Measurements from ENCODE around the gene PVALB. TPM values are rescaled to one million over a fixed set of nuclear protein-coding genes. Genes with fewer than 3 reads are reported as not detected.

Gene PVALB
- polyA plus RNA-seq (ENCODE audit: insufficient read length in 4 of 4): 10 to 100 TPM in 1 of 4 donors, 1 to 10 TPM in 3; 3.7 to 10.6 (median 7.1) TPM

- DNase-seq (ENCODE audit: low read depth in 4 of 4, low spot score in 2 of 4): peak in 1 of 4 donors; percentile 58
Observed at GRCh38 chr22:36816636-36817524, at the start of gene PVALB. Gene PVALB (minus strand): TSS chr22:36817035. CDS start chr22:36817005, 30 bp downstream.

GRCh38 chr22:36865346-36865745, 48.5 kb upstream of the PVALB start:
- DNase-seq (ENCODE audit: low read depth in 4 of 4, low spot score in 2 of 4): no peak

GRCh38 chr22:36864454-36865215, 47.8 kb upstream of the PVALB start:
- DNase-seq (ENCODE audit: low read depth in 4 of 4, low spot score in 2 of 4): no peak

- DNase-seq (ENCODE audit: low read depth in 4 of 4, low spot score in 2 of 4): no peak
Observed at GRCh38 chr22:36863979-36864378, 47.1 kb upstream of the PVALB start.

- DNase-seq (ENCODE audit: low read depth in 4 of 4, low spot score in 2 of 4): no peak
Observed at GRCh38 chr22:36863281-36863680, 46.4 kb upstream of the PVALB start.

GRCh38 chr22:36862251-36863242, 45.7 kb upstream of the PVALB start:
- DNase-seq (ENCODE audit: low read depth in 4 of 4, low spot score in 2 of 4): no peak

- DNase-seq (ENCODE audit: low read depth in 4 of 4, low spot score in 2 of 4): no peak
Observed at GRCh38 chr22:36860821-36861659, 44.2 kb upstream of the PVALB start, which contains the start of gene NCF4. Gene NCF4 (plus strand): TSS chr22:36861006. CDS start chr22:36861172, 166 bp downstream.

GRCh38 chr22:36860438-36860820, 43.6 kb upstream of the PVALB start:
- no peak for DNase-seq (ENCODE audit: low read depth in 4 of 4, low spot score in 2 of 4)

- DNase-seq (ENCODE audit: low read depth in 4 of 4, low spot score in 2 of 4): no peak
Observed at GRCh38 chr22:36860017-36860416, 43.2 kb upstream of the PVALB start.

GRCh38 chr22:36858966-36859365, 42.1 kb upstream of the PVALB start:
- no peak for DNase-seq (ENCODE audit: low read depth in 4 of 4, low spot score in 2 of 4)

GRCh38 chr22:36858156-36858555, 41.3 kb upstream of the PVALB start:
- DNase-seq (ENCODE audit: low read depth in 4 of 4, low spot score in 2 of 4): no peak

GRCh38 chr22:36856792-36857135, 39.9 kb upstream of the PVALB start:
- no peak for DNase-seq (ENCODE audit: low read depth in 4 of 4, low spot score in 2 of 4)

- peak; percentile 56 to 88 (median 76) for DNase-seq (ENCODE audit: low read depth in 4 of 4, low spot score in 2 of 4)
Observed at GRCh38 chr22:36856121-36856791, 39.4 kb upstream of the PVALB start.

GRCh38 chr22:36855478-36855877, 38.6 kb upstream of the PVALB start:
- no peak for DNase-seq (ENCODE audit: low read depth in 4 of 4, low spot score in 2 of 4)

- DNase-seq (ENCODE audit: low read depth in 4 of 4, low spot score in 2 of 4): peak in 1 of 4 donors; percentile 24
Observed at GRCh38 chr22:36853407-36854099, 36.7 kb upstream of the PVALB start.

GRCh38 chr22:36852056-36852973, 35.5 kb upstream of the PVALB start:
- no peak for DNase-seq (ENCODE audit: low read depth in 4 of 4, low spot score in 2 of 4)

GRCh38 chr22:36850682-36851081, 33.8 kb upstream of the PVALB start:
- DNase-seq (ENCODE audit: low read depth in 4 of 4, low spot score in 2 of 4): no peak
